C4-2B (cell line): ENCODE results near the gene EFCAB8.

ENCODE experiments used
- CTCF ChIP-seq: fragments of 450-650 bp; conservative IDR thresholded peaks from 2 replicates; pipeline ENCODE4 v1.5.1; 2017; ENCODE audit warnings: mild to moderate bottlenecking
- ZFX ChIP-seq: fragments of 450-650 bp; IDR thresholded peaks from 2 replicates; pipeline ENCODE4 v1.6.1; 2017

- TF ChIP-seq CTCF (no peak), ZFX (no peak)
These were observed 47.5 kb downstream of the EFCAB8 start for GRCh38 chr20:32906200-32906599.
